Loucy (cell line): Measurements from ENCODE around the gene POLR2L.

Experiments
- EZH2phosphoT487 ChIP-seq: fragments of 200-600 bp; IDR thresholded peaks from 2 replicates; pipeline ENCODE4 v1.6.1; 2018; ENCODE audit warnings: antibody characterized with exemption, mild to moderate bottlenecking, moderate library complexity, borderline replicate concordance
- TF ChIP-seq, protein P1 (sequence below): fragments of 200-600 bp; sonication (generic); conservative IDR thresholded peaks from 2 replicates; pipeline ENCODE4 v1.5.1; 2014; ENCODE audit warnings: mild to moderate bottlenecking, antibody characterized with exemption, low read length

DNA sequence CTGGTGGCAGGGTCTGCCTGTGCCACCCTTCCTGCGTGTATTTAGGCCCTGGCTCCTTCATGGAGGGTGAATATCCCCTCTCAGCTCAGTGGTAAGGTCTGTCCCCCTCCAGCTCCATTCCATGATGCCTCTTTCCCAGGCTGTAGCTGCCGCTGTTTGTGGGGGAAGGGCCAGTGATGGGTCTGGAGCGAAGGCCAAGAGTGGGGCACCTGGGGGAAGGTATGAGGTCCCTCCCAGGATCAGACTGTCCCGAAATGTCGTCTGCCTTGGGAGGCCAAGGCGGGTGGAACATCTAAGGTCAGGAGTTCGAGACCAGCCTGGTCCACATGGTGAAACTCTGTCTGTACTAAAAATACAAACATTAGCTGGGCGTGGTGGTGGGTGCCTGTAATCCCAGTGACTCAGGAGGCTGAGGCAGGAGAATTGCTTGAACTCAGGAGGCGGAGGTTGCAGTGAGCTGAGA lies 8.4 kb downstream of the POLR2L start:
- TF ChIP-seq, protein P1, sequence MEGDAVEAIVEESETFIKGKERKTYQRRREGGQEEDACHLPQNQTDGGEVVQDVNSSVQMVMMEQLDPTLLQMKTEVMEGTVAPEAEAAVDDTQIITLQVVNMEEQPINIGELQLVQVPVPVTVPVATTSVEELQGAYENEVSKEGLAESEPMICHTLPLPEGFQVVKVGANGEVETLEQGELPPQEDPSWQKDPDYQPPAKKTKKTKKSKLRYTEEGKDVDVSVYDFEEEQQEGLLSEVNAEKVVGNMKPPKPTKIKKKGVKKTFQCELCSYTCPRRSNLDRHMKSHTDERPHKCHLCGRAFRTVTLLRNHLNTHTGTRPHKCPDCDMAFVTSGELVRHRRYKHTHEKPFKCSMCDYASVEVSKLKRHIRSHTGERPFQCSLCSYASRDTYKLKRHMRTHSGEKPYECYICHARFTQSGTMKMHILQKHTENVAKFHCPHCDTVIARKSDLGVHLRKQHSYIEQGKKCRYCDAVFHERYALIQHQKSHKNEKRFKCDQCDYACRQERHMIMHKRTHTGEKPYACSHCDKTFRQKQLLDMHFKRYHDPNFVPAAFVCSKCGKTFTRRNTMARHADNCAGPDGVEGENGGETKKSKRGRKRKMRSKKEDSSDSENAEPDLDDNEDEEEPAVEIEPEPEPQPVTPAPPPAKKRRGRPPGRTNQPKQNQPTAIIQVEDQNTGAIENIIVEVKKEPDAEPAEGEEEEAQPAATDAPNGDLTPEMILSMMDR: no peak
- TF ChIP-seq EZH2phosphoT487: no peak
